ENCODE measurements around the gene LCE1E.

LCE1E gene, protein sequence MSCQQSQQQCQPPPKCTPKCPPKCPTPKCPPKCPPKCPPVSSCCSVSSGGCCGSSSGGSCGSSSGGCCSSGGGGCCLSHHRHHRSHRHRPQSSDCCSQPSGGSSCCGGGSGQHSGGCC

GRCh38 chr1:152786077-152786476 is at the start of gene LCE1E:
TSS of gene LCE1E (plus strand) at chr1:152786257. CDS start at chr1:152787300, 1,043 bp downstream.
- H3K9ac ChIP-seq (ENCODE audit: low read length): no peak within 1 kb of the TSS
- H3K9me3 ChIP-seq (ENCODE audit: insufficient read depth, low read length): no peaks in the 10 kb centered on the region
- H4K20me1 ChIP-seq (ENCODE audit: insufficient read depth, low read length): no peaks in the 10 kb centered on the region
- no peaks in the 10 kb centered on the region for H3K36me3 ChIP-seq (replicated peaks; ENCODE audit: low read depth, low read length)
- H3K27ac ChIP-seq (ENCODE audit: low read length): no peak within 1 kb of the TSS
- H3K79me2 ChIP-seq (ENCODE audit: low read length): no peaks in the 10 kb centered on the region
- H3K4me2 ChIP-seq (ENCODE audit: low read length): no peak within 1 kb of the TSS
- no peak within 1 kb of the TSS for H2AFZ ChIP-seq (ENCODE audit: low read depth, low read length)
- peaks cover 51% of the 10 kb centered on the region for H3K27me3 ChIP-seq (ENCODE audit: low read depth, low read length)
- H3K4me1 ChIP-seq (ENCODE audit: low read length): no peaks in the 10 kb centered on the region
- H3K4me3 ChIP-seq (ENCODE audit: low read length): no peak within 1 kb of the TSS
- TF ChIP-seq, protein P1, sequence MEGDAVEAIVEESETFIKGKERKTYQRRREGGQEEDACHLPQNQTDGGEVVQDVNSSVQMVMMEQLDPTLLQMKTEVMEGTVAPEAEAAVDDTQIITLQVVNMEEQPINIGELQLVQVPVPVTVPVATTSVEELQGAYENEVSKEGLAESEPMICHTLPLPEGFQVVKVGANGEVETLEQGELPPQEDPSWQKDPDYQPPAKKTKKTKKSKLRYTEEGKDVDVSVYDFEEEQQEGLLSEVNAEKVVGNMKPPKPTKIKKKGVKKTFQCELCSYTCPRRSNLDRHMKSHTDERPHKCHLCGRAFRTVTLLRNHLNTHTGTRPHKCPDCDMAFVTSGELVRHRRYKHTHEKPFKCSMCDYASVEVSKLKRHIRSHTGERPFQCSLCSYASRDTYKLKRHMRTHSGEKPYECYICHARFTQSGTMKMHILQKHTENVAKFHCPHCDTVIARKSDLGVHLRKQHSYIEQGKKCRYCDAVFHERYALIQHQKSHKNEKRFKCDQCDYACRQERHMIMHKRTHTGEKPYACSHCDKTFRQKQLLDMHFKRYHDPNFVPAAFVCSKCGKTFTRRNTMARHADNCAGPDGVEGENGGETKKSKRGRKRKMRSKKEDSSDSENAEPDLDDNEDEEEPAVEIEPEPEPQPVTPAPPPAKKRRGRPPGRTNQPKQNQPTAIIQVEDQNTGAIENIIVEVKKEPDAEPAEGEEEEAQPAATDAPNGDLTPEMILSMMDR (IDR thresholded peaks at IDR 0.05; ENCODE audit: low read depth, low read length): no peak
- TF ChIP-seq EZH2phosphoT487 (IDR thresholded peaks at IDR 0.05; ENCODE audit: low read depth): no peak

DNA sequence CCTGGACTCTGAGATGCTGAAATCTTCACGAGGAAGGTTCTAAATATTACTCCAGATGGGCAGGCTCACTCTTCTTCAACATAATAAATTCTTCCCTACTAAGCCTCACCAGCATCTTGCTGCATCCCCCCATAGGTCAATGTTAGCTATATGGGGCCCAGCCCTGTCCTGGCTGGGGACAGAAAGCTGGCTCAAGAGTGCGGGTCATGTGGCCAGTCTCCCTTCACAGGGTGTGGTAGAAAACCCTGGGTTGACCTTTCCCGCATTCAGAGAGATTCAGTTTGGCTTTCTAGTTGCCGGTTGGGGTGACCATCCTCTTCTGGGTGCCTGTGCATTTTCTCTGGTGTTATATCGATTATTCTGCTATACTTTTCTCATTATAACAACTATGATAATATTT is 48.1 kb upstream of the LCE1E start:
- H3K9me3 ChIP-seq (ENCODE audit: insufficient read depth, low read length): no peaks in the 10 kb centered on the region
- no peaks in the 10 kb centered on the region for H3K4me1 ChIP-seq (ENCODE audit: low read length)

DNA sequence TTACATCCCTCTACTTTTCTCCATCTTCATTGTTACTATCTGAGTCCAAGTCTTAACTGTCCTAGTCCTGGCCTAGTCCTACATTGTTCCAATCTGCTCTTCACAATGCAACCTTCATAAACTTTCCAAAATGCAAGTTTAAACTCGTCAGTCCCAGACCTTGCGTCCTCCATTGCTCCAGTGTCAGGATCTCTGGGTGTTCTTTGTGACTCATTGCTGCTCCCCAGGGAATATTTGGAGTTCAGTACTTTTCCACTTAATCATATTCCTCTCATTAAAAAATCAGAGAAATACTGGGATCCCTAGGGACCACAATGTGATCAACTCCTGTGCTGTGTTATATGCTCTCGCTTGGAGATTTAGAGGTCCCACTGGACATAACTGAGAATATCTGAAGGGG is 46.2 kb upstream of the LCE1E start:
- Histone ChIP-seq H3K4me2 (ENCODE audit: low read length) (no peak overlapping the region), H3K27me3 (ENCODE audit: low read depth, low read length) (peaks cover 57% of the 10 kb centered on the region), H3K4me3 (ENCODE audit: low read length) (no peak overlapping the region), H3K27ac (ENCODE audit: low read length) (no peak overlapping the region), H3K36me3 (replicated peaks; ENCODE audit: low read depth, low read length) (no peaks in the 10 kb centered on the region), H3K79me2 (ENCODE audit: low read length) (no peaks in the 10 kb centered on the region), H2AFZ (ENCODE audit: low read depth, low read length) (no peak overlapping the region), H4K20me1 (ENCODE audit: insufficient read depth, low read length) (no peaks in the 10 kb centered on the region), H3K9me3 (ENCODE audit: insufficient read depth, low read length) (no peaks in the 10 kb centered on the region), H3K9ac (ENCODE audit: low read length) (no peak overlapping the region), H3K4me1 (ENCODE audit: low read length) (no peaks in the 10 kb centered on the region)
- TF ChIP-seq, protein P1 (IDR thresholded peaks at IDR 0.05; ENCODE audit: low read depth, low read length): no peak
- TF ChIP-seq EZH2phosphoT487 (IDR thresholded peaks at IDR 0.05; ENCODE audit: low read depth): no peak

More for the DNA sequence above, 48.1 kb upstream of the LCE1E start:
- Histone ChIP-seq H3K27me3 (ENCODE audit: low read depth, low read length) (peaks cover 60% of the 10 kb centered on the region), H3K36me3 (replicated peaks; ENCODE audit: low read depth, low read length) (no peaks in the 10 kb centered on the region), H3K9ac (ENCODE audit: low read length) (no peak overlapping the region), H3K27ac (ENCODE audit: low read length) (no peak overlapping the region), H3K4me3 (ENCODE audit: low read length) (no peak overlapping the region), H3K79me2 (ENCODE audit: low read length) (no peaks in the 10 kb centered on the region), H3K4me2 (ENCODE audit: low read length) (no peak overlapping the region), H4K20me1 (ENCODE audit: insufficient read depth, low read length) (no peaks in the 10 kb centered on the region), H2AFZ (ENCODE audit: low read depth, low read length) (no peak overlapping the region)
- TF ChIP-seq, protein P1 (IDR thresholded peaks at IDR 0.05; ENCODE audit: low read depth, low read length): no peak
- TF ChIP-seq EZH2phosphoT487 (IDR thresholded peaks at IDR 0.05; ENCODE audit: low read depth): no peak

DNA sequence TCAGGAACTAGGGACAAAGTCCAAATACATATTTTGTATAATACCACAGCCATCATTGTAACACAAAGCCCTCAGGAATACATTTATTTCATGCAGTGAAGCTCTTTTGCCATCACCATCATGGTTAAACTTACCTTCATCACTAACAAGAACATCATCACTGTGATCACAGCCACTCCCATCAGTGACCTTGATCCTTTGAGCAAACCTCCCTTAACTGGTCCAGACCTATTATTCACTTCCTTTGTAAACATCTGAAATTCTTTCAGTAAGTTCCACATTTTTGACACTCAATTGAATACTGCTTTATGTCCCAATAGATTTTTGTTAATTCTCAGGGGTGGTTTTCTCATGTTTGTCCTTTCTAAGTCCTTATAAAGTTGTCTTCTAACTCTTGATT is 44.4 kb upstream of the LCE1E start:
- no peak for TF ChIP-seq EZH2phosphoT487 (IDR thresholded peaks at IDR 0.05; ENCODE audit: low read depth)
- TF ChIP-seq, protein P1 (IDR thresholded peaks at IDR 0.05; ENCODE audit: low read depth, low read length): no peak
- no peaks in the 10 kb centered on the region for H3K79me2 ChIP-seq (ENCODE audit: low read length)
- no peak overlapping the region for H2AFZ ChIP-seq (ENCODE audit: low read depth, low read length)
- no peaks in the 10 kb centered on the region for H3K36me3 ChIP-seq (replicated peaks; ENCODE audit: low read depth, low read length)
- no peak overlapping the region for H3K27ac ChIP-seq (ENCODE audit: low read length)
- no peak overlapping the region for H3K4me2 ChIP-seq (ENCODE audit: low read length)
- no peaks in the 10 kb centered on the region for H3K9me3 ChIP-seq (ENCODE audit: insufficient read depth, low read length)
- H4K20me1 ChIP-seq (ENCODE audit: insufficient read depth, low read length): no peaks in the 10 kb centered on the region
- H3K9ac ChIP-seq (ENCODE audit: low read length): no peak overlapping the region
- H3K4me3 ChIP-seq (ENCODE audit: low read length): no peak overlapping the region
- no peaks in the 10 kb centered on the region for H3K4me1 ChIP-seq (ENCODE audit: low read length)
- H3K27me3 ChIP-seq (ENCODE audit: low read depth, low read length): peaks cover 63% of the 10 kb centered on the region

Measured in OCI-LY3 (cell line).